ENCODE results near the gene PSD4. TPM values are rescaled to one million over a fixed set of nuclear protein-coding genes. Genes with fewer than 3 reads are reported as not detected.

Gene PSD4
- total RNA-seq, 1 experiment from 2014 or later = 1.0 TPM

DNA sequence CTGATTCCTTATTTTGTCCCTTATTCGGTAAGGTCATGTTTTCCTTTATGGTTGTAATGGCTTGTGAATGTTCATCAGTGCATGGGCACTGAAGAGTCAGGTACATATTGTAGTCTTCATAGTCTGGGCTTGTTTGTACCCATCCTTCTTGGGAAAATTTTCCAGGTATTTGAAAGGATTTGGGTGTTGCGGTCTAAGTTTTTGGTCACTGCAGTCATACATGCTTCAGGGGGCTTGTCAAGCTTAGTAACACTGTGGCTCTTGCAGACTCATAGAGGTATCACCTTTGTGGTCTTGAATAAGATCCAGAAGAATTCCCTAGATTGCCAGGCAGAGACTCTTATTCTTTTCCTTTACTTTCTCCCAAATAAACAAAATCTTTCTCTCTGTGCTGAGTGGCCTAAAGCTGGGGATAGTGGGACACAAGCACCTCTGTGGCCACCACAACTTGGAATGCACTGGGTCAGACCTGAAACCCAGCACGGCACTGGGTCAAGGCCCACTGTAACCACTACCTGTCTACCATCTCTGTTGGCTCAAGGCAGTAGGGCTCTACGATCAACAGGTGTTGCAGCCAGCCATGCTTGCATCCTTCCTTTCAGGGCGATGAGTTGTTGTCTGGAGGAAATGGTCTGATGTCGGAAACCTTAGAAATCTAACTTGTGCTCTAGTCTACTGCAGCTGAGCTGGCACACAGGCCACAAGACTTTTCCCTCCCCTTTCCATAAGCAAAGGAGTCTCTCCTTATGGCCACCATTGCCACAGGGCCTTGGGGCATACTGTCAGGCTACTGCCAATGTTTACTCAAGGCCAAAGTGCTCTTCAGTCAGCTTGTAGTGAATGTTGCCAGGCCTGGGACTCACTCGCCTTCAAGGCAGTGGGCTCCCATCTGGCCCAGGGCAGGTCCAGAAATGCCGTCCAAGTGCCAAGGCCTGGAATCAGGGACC, 24.9 kb upstream of the PSD4 start:
- no peak overlapping the region for H2BK12ac ChIP-seq (ENCODE audit: insufficient read length, low read depth, low read length)
- H3K23me2 ChIP-seq (ENCODE audit: insufficient read length, low read depth, low read length, poor library complexity, severe bottlenecking) = no peaks in the 10 kb centered on the region
- no peak overlapping the region for H2BK120ac ChIP-seq (ENCODE audit: low read depth, low read length, poor library complexity, severe bottlenecking)
- peaks cover 13% of the 10 kb centered on the region for H3K27me3 Mint-ChIP-seq (ENCODE audit: low read depth)
- no peak overlapping the region for H3K4me2 ChIP-seq (ENCODE audit: insufficient read depth, insufficient read length, low read length)
- TF ChIP-seq, protein P1, sequence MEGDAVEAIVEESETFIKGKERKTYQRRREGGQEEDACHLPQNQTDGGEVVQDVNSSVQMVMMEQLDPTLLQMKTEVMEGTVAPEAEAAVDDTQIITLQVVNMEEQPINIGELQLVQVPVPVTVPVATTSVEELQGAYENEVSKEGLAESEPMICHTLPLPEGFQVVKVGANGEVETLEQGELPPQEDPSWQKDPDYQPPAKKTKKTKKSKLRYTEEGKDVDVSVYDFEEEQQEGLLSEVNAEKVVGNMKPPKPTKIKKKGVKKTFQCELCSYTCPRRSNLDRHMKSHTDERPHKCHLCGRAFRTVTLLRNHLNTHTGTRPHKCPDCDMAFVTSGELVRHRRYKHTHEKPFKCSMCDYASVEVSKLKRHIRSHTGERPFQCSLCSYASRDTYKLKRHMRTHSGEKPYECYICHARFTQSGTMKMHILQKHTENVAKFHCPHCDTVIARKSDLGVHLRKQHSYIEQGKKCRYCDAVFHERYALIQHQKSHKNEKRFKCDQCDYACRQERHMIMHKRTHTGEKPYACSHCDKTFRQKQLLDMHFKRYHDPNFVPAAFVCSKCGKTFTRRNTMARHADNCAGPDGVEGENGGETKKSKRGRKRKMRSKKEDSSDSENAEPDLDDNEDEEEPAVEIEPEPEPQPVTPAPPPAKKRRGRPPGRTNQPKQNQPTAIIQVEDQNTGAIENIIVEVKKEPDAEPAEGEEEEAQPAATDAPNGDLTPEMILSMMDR (conservative IDR thresholded peaks at IDR 0.05) = no peak
- no peaks in the 10 kb centered on the region for H3K9me3 ChIP-seq (ENCODE audit: control insufficient read depth, low read depth, low read length)
- H3K79me1 ChIP-seq (ENCODE audit: insufficient read depth, low read depth, low read length, poor library complexity, severe bottlenecking) = no peaks in the 10 kb centered on the region
- no peak overlapping the region for H2AFZ ChIP-seq (ENCODE audit: low read length)
- peaks cover 0 to 5% of the 10 kb centered on the region in 2 experiments; a peak in 1 of 4 replicates for H3K4me1 Mint-ChIP-seq
- H3K14ac ChIP-seq (ENCODE audit: insufficient read depth, low read length) = no peak overlapping the region
- no peak overlapping the region for H2BK15ac ChIP-seq (ENCODE audit: low read depth, low read length)
- no peaks in the 10 kb centered on the region for H3K79me2 ChIP-seq (ENCODE audit: insufficient read depth, low read length)
- DNase-seq = no peak
- H3K27me3 ChIP-seq (ENCODE audit: insufficient read depth, low read length) = no peaks in the 10 kb centered on the region
- no peak overlapping the region for H3T11ph ChIP-seq (ENCODE audit: low read length)
- no CpG with 5 or more reads among the region's 8 CpGs for WGBS (ENCODE audit: extremely low coverage, insufficient read length, low lambda C conversion rate)
- H2BK20ac ChIP-seq (ENCODE audit: low read depth, low read length, poor library complexity, severe bottlenecking) = no peak overlapping the region
- H3K4ac ChIP-seq (ENCODE audit: low read depth, low read length) = no peak overlapping the region
- no peak overlapping the region for H3K18ac ChIP-seq (ENCODE audit: insufficient read length, low read depth, low read length)
- H4K5ac ChIP-seq (ENCODE audit: insufficient read length, low read depth, low read length) = no peak overlapping the region
- no peak overlapping the region for H3K4me3 Mint-ChIP-seq
- H4K91ac ChIP-seq (ENCODE audit: insufficient read length, low read depth, low read length) = no peak overlapping the region
- no peak overlapping the region for H4K8ac ChIP-seq (replicated peaks; ENCODE audit: insufficient read length, low read depth, low read length)
- no peak overlapping the region for H2AK5ac ChIP-seq (ENCODE audit: insufficient read length, low read length)
- no peak overlapping the region for H3K9ac ChIP-seq (ENCODE audit: extremely low read depth, insufficient read length, low read length)
- H2BK5ac ChIP-seq (ENCODE audit: insufficient read length, low read length) = no peak overlapping the region
- no peak overlapping the region for H3K27ac ChIP-seq (ENCODE audit: insufficient read length, low read depth, low read length)
- H3K9me3 Mint-ChIP-seq = peaks cover 0 to 7% of the 10 kb centered on the region in 2 experiments; a peak in 1 of 5 replicates
- no peak overlapping the region; a peak in 1 of 7 replicates for H3K27ac Mint-ChIP-seq
- no peak overlapping the region for H3K23ac ChIP-seq (ENCODE audit: insufficient read length, low read depth, low read length)
- H4K20me1 ChIP-seq (ENCODE audit: control insufficient read depth, insufficient read depth, insufficient read length) = no peaks in the 10 kb centered on the region
- no peak overlapping the region for H3K56ac ChIP-seq (ENCODE audit: insufficient read length, low read depth, low read length)
- no peaks in the 10 kb centered on the region for H3K36me3 Mint-ChIP-seq (ENCODE audit: insufficient read depth in 1 of 3, low read depth in 3 of 3)
- H3K4me1 ChIP-seq (ENCODE audit: insufficient read depth, low read length) = no peaks in the 10 kb centered on the region; the same call in 1 of the 2 replicates
